Peyer's patch (tissue), 4 donors: ENCODE data around the gene CDH4. TPM values are rescaled to one million over a fixed set of nuclear protein-coding genes. Genes with fewer than 3 reads are reported as not detected.

ENCODE experiments used
- DNase-seq, 3 donors: peaks; one replicate each; pipeline ENCODE4 v3.0.0-alpha.2; 2017 to 2019
- H3K27ac ChIP-seq, 4 donors: fragments of 200-600 bp; sonication (generic); one replicate each; pipeline ENCODE4 v1.5.1; 2016 to 2019
- H3K27me3 ChIP-seq, 2 donors: fragments of 200-600 bp; sonication (generic); one replicate each; pipeline ENCODE4 v1.5.1; 2019
- H3K36me3 ChIP-seq, 3 donors: fragments of 200-600 bp; sonication (generic); one replicate each; pipeline ENCODE4 v1.5.1; 2016 to 2019
- H3K4me1 ChIP-seq, 4 donors: fragments of 200-600 bp; sonication (generic); one replicate each; pipeline ENCODE4 v1.5.1; 2016 to 2019
- H3K4me3 ChIP-seq, 4 donors: fragments of 200-600 bp; sonication (generic); 1 replicate in 3 of 4; 2 replicates in 1 of 4; pipeline ENCODE4 v1.5.1; 2016 to 2019; ENCODE audit warnings: mild to moderate bottlenecking in 1 of 4
- H3K9me3 ChIP-seq, 4 donors: fragments of 200-600 bp; sonication (generic); one replicate each; pipeline ENCODE4 v1.5.1; 2016 to 2019; ENCODE audit warnings: mild to moderate bottlenecking in 1 of 4
- CTCF ChIP-seq, 6 experiments: fragments of 450-650 bp in 4 of 6; fragments of 200-600 bp in 2 of 6; sonication (generic) in 1 of 6; IDR thresholded peaks; one replicate each; pipeline ENCODE4 v1.5.1; 2017 to 2019; ENCODE audit warnings: antibody characterized with exemption in 6 of 6, mild to moderate bottlenecking in 3 of 6, moderate library complexity in 1 of 6
- POLR2A ChIP-seq, 2 donors: fragments of 450-650 bp; IDR thresholded peaks; one replicate each; pipeline ENCODE4 v1.5.1; 2017; ENCODE audit warnings: antibody characterized with exemption in 2 of 2, mild to moderate bottlenecking in 2 of 2, moderate library complexity in 2 of 2
- total RNA-seq, 4 donors: library from RNA; depleted of rRNA; stranded (reverse); fragments of >200 nt; gene quantifications; one replicate each; pipeline ENCODE4 v1.1.0, GENCODE V29; 2016

Gene CDH4
- total RNA-seq, 4 donors from 2014 or later: 0.27 TPM; not detected in 3

GRCh38 chr20:61856626-61857413, 604.8 kb downstream of the CDH4 start:
- no peak overlapping the region for H3K27ac ChIP-seq
- no peaks in the 10 kb centered on the region for H3K9me3 ChIP-seq
- no peaks in the 10 kb centered on the region for H3K27me3 ChIP-seq
- H3K4me1 ChIP-seq: no peaks in the 10 kb centered on the region
- no peak for TF ChIP-seq POLR2A (IDR thresholded peaks at IDR 0.05)
- no peak for TF ChIP-seq CTCF (IDR thresholded peaks at IDR 0.05)
- no peak overlapping the region for H3K4me3 ChIP-seq
- no peak for DNase-seq
- H3K36me3 ChIP-seq: no peaks in the 10 kb centered on the region

- Histone ChIP-seq H3K36me3 (no peaks in the 10 kb centered on the region), H3K27ac (no peak overlapping the region), H3K9me3 (no peaks in the 10 kb centered on the region), H3K4me3 (no peak overlapping the region), H3K4me1 (no peaks in the 10 kb centered on the region), H3K27me3 (no peaks in the 10 kb centered on the region)
- no peak for DNase-seq
- TF ChIP-seq POLR2A (IDR thresholded peaks at IDR 0.05) (no peak), CTCF (IDR thresholded peaks at IDR 0.05) (no peak)
These were observed 605.3 kb downstream of the CDH4 start for GRCh38 chr20:61857414-61857775.

- no peaks in the 10 kb centered on the region for H3K36me3 ChIP-seq
- H3K9me3 ChIP-seq: no peaks in the 10 kb centered on the region
- H3K4me3 ChIP-seq: no peak overlapping the region
- no peak for DNase-seq
- TF ChIP-seq POLR2A (IDR thresholded peaks at IDR 0.05) (no peak), CTCF (IDR thresholded peaks at IDR 0.05) (no peak)
- H3K27ac ChIP-seq: no peak overlapping the region
- H3K27me3 ChIP-seq: no peaks in the 10 kb centered on the region
- H3K4me1 ChIP-seq: no peaks in the 10 kb centered on the region
These were observed 605.8 kb downstream of the CDH4 start for GRCh38 chr20:61857884-61858283.

- no peak for TF ChIP-seq CTCF (IDR thresholded peaks at IDR 0.05)
- TF ChIP-seq POLR2A (IDR thresholded peaks at IDR 0.05): no peak
- Histone ChIP-seq H3K27me3 (no peaks in the 10 kb centered on the region), H3K9me3 (peaks cover 0 to 4% (median 0%) of the 10 kb centered on the region in 4 donors), H3K27ac (no peak overlapping the region), H3K4me3 (no peak overlapping the region), H3K4me1 (no peaks in the 10 kb centered on the region), H3K36me3 (no peaks in the 10 kb centered on the region)
- DNase-seq: no peak
These were observed 607.7 kb downstream of the CDH4 start for GRCh38 chr20:61859767-61860166.

- Histone ChIP-seq H3K27ac (no peak overlapping the region), H3K9me3 (peaks cover 0 to 10% (median 0%) of the 10 kb centered on the region in 4 donors), H3K4me3 (no peak overlapping the region), H3K27me3 (no peaks in the 10 kb centered on the region), H3K36me3 (no peaks in the 10 kb centered on the region), H3K4me1 (no peaks in the 10 kb centered on the region)
- TF ChIP-seq CTCF (IDR thresholded peaks at IDR 0.05) (no peak), POLR2A (IDR thresholded peaks at IDR 0.05) (no peak)
- DNase-seq: no peak
These were observed 608.4 kb downstream of the CDH4 start for GRCh38 chr20:61860260-61860987.
